Measurements from ENCODE around the gene HBS1L. TPM values are rescaled to one million over a fixed set of nuclear protein-coding genes. Genes with fewer than 3 reads are reported as not detected.

Gene HBS1L
- total RNA-seq, 1 experiment from 2014 or later = 126 TPM

DNA sequence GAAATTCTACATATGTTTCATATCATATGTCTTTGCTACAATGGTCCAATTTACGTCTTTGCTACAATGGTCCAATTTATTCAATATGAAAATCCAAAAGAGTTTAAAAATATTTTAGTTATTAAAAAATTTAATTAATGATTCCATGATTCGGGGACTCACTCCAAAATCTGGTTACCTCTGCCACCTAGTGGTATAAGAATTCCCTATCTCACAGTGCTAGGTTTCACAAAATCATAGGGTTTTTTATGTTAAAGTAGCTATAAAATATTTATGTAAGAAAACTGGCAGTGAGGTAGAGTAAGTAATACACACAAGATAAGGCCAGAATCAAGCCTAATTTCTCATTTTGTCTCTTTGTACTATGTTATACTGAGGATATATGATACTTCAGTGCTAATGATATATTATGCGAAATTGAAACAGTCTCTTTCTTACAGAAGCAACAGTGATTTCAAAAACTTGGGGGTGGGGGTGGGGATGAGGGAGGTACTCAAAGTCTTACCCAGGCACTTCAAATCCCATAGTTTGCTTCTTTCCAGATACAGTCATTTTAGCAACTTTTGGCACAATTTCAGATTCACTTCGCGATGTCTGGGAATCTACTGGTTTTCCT, 52.3 kb downstream of the HBS1L start:
- DNase-seq (ENCODE audit: low read depth) = no peak

DNA sequence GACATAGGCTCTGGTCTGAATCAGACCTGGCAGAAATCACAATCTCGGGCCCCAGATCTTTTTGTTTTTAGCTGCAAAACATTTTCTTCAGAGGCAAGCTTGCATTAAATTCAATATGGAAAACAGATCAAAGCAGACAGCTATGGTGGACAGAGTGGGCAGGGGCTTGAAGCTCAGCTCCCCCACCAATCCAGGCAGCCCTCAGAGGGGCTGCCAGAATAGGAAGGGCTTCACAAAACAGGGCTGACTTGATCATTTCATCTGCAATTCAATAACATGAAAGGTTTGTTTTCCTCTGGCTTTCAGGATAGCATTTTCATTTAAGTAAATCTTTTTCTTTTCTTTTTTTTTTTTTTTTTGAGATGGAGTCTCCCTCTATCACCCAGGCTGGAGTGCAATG, 55.5 kb downstream of the HBS1L start:
- DNase-seq (ENCODE audit: low read depth) = no peak

DNA sequence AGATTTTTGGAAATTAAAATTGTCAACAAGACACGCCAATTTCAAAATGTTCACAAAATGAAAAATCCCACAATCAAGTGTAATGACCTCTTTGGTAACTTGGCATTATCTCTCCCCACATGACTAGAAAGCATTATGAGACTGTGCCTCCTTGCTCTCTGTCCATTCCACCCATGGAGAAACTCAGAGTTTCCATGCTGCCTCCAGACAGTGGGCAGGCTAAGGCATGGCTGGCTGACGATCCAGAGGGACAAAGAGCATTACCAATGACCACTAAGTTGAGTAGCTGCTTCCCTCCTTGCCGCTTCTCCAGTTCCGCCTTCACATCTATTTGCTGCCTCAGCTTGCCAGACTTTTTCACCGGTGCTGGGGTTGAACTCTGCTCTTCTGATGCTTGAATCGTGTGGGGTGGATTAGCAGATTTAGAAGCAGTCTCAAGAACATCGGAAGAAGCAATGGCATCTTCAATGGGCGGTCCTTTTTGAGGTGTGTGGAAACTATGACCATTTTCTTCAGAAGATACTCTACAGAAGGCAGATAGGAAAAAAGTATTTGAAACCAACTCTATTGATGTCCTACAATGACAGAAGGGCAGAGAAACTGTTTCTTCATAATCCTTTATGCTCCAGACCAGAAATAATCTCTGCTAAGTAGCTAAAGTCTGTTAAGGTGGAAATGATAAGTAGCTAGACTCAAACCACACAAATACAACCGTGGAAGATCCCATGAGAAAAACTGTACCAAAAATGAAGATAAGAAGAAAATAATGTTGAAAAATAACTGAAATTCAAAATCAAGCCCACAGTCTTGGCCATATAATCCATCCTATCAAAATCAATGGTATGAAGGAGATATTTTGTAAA, 57.3 kb downstream of the HBS1L start:
- DNase-seq (ENCODE audit: low read depth) = no peak

DNA sequence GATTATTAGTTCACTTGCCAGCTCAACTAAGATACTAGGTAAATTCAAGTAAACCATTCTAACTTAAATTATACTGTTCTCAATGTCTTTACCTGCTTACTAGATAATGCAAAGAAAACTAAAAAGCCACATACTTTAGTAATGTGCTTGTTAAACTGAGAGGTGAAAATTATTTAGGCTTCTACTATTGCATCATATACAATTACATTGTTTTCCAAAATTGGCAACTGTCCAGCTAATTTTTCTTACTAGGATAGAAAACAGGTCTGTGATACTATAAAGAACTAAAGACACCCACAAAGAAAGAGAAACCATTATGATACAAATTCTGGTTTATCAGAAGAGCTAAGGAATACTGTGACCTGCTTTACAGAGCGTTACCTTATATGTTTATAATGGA, 59.1 kb downstream of the HBS1L start:
- DNase-seq (ENCODE audit: low read depth) = no peak

DNA sequence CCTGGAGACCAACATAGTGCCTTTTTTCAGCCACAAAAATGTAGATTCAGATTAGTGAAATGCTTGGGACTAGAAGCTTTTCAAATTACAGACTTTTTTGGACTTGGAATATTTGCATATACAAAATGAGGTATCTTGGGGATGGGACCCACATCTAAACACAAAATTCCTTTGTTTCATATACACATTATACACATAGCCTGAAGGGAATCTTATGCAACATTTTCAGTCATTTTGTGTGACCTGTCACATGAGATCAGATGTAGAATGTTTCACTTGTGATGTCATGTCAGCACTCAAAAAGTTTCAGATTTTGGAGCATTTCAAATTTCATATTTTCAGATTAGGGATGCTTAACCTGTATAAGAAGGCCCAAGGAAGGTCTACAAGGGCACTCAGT, 60.2 kb downstream of the HBS1L start:
- no peak for DNase-seq (ENCODE audit: low read depth)

DNA sequence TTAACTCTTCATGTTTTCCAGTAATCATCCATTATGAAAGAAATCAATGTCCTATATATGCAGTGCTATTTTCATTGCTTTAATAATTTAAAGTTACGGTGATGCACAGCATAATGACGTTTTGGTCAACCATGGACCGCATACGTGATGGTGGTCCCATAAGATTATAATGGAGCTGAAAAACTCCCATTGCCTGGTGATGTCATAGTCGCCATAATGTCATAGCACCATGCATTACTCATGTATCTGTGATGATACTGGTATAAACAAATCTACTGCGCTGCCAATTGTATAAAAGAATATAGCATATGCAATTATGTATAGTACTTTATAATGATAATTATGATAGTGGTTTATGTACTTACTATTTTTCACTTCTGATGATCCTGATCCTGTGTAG, 62.5 kb downstream of the HBS1L start:
- no peak for DNase-seq (ENCODE audit: low read depth)

DNA sequence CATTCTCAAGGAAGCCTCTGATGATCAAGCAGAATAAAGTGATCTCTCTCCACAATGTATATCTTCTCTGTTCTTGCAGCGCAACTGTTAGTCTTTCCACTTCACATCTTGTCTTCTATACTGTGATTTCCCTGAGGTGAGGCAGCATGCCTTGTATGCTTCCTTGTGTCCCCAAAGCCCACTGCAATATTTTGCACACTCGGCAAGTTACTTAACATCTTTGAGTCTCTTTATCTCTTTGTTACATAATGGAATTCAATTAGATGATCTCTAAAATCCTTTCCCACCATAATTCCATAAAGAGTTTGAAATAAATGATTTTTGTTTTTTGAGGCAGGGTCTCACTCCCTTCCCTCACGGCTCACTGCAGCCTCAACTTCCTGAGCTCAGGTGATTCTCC, 64.4 kb downstream of the HBS1L start:
- no peak for DNase-seq (ENCODE audit: low read depth)

DNA sequence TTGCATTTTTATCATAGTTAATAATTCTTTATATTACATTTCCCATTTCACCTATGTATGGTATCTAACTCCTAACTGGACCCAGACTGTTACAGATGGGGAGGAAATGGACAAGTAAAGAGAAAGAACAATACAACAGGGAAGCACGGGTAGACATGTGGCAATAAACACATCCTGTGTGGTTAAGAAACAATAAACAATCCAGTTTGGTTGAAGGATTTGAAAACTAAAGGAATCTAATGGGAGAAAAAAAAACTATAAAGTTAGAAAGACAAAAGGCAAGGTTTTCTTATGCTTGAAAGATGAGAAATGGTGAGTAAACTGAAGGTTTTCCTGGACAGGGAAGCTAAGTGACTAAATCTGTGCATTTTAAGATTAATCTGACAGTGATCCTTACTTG, 69.8 kb downstream of the HBS1L start:
- peak; percentile 15 for DNase-seq (ENCODE audit: low read depth)

DNA sequence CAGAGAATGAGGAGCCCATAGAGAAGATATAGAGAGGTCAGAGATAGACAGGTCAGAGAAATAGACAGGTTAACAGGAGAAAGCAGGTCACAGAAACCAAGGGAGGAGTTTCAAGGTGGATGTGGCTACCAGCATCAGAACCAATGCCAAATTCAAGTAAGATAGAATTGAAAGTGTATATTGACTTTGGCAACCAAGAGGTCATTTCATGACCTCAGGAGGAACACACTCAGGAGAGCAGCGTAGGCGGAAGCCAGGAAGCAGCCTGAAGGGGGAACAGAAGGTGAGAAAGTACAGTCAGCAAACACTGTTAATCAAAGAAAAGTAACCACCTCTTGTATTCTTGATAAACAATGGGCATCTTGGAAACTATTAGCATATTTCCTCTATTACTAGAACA, 70.8 kb downstream of the HBS1L start:
- no peak for DNase-seq (ENCODE audit: low read depth)

DNA sequence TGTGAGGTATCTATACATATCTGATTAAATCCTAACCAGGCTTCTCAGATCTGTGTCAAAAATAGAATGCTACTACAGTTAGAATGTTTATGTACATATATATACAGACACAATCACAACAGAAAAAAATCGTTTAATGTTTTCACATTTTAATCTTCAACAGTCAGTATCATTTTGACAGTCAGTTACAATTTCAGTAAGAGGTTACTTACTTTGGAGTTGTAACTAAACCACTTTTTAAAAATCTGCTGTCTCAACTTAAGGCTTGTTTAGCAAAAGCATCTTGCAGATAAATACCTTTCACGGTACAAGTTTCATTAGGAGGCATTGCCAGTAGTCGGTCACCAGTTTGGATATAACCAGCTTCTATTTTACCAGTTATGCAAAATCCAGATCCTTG, 72.5 kb downstream of the HBS1L start:
- no peak for DNase-seq (ENCODE audit: low read depth)

DNA sequence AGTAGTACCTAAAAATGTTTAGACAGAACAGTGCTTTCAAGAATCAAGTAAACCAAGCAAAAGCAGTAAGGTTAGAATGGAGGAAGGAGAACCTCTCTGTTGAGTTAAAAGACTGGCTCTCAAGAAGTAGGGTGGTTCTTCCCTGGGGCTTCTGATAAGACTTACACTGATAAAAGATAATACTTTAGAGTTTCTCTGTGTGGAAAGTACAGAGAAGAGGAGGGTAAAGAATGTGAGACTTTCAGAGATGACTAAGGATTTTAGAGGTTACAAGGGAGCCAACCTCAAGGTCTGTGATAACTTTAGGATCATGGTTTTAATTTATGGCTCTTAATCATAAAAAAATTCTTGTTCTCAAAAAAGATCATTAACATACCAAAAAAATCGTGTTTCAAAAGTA, 73.8 kb downstream of the HBS1L start:
- DNase-seq (ENCODE audit: low read depth) = no peak

DNA sequence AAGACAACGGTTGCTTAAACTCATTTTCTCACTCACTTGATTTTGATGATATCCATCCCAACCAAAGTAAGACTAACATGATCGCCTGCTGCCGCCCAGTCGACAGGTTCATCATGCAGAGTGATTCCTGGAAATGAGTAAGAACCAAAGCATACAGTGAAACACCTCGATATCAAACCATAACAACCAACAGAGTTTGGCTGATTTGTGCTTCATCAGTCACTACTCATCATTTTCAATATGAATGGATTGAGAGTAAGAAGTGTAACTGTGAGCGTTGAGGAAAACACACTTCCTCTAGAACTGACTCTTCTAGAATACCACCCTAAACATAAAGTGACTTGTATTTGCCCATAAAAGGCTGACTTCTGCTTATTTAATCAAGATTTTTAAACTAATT, 75.5 kb downstream of the HBS1L start:
- no peak for DNase-seq (ENCODE audit: low read depth)

DNA sequence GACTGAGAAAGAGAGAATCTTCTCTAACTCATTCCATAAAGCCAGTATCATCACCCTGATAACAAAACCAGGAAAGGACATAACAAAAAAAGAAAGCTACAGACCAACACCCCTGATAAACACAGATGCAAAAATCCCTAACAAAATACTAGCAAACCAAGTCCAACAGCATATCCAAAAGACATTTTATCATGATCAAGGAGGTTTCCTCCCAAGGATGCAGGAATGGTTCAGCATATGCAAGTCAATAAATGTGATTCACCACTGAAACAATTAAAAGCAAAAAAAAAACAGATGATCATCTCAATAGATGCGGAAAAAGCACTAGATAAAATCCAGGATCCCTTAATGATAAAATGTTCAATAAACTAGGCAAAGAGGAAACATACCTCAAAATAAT, 80.3 kb downstream of the HBS1L start:
- no peak for DNase-seq (ENCODE audit: low read depth)

DNA sequence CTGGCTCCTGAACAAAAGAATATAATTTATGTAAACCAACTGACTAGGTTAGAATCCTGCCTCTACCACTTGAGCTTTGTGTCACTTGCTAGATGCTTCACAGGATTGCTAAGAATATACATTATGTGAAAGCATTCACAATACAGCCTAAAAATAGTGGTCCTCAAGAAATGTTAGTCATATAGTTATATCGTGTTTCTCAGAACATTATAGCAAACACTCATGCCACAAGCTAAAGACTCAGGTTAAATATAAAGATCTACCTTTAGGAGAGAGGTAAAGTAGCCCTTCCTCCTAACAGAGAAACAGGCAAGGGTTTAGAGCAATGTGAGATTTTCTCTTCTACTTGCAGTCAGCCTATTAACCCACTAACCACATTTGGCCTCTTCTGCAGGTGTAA, 86.9 kb downstream of the HBS1L start:
- DNase-seq (ENCODE audit: low read depth) = no peak

DNA sequence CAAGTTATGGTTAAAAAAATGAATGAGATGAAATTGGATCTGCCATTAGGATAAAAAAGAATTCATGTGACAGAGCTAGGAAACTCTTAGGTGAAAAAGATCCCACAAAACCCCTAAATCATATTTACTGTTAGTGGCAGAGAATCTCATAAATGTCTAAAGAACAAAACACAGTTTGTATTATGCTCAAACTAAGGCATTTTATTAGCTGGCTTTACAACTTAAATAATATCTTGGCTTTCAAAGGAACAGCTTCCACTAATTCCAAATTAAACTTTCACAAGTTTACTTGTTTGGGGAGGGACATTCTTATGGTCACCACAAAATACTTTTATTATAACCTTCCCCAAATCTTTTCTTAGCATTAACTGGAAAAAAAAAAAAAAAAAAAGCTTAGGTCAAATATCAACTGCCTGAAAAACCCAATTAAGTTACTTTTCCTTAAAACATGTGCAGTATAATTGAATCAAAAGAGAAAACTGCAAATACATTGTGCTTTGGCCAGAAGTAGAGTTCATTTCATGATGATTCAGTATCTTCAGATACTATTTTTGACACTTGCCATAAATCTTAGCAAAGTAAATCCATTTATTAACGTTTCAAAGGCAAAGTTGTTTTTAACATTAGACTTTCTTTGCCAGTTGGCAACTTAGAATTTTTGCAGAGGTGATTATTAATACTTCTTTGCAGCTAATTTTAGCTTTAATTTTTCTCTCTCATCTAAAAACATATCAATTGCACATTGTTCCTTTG, 90.0 kb downstream of the HBS1L start:
- no peak for DNase-seq (ENCODE audit: low read depth)

DNA sequence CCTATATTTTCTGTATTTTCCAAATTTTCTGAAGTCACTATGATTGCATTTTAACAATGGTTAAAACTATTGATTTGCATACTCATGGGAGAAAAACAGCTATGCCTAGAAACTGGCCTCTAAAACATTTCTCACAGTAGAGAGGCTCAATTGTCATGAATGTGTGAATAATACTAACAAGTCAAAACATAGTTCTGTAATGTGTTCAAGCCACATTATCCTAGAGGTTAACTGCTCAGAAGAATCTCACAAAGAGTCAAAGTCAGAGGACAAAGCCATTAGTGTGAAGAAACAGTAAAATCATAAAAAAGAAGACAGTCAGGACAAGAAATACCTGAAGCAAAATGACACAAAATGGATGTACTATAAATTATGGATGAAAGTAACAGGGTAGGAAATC, 92.2 kb downstream of the HBS1L start:
- no peak for DNase-seq (ENCODE audit: low read depth)

DNA sequence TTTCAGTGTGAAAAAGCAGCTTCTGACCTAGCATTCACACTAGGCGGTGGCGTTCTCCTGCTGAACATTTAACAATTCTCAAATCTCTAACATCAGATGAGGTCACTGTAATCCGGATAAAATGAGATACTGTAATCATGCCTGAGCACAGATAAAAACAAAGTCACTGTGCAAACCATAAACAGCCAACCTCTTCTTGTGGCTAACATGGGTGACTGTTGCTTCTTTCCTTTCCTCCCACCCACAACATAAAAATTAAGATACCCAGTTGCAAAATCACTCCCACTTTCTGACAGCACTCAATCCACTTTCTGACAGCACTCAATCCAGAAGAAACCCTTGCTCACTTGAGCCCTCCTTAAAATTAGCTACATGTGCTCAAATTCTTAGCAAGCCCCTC, 93.3 kb downstream of the HBS1L start:
- no peak for DNase-seq (ENCODE audit: low read depth)

DNA sequence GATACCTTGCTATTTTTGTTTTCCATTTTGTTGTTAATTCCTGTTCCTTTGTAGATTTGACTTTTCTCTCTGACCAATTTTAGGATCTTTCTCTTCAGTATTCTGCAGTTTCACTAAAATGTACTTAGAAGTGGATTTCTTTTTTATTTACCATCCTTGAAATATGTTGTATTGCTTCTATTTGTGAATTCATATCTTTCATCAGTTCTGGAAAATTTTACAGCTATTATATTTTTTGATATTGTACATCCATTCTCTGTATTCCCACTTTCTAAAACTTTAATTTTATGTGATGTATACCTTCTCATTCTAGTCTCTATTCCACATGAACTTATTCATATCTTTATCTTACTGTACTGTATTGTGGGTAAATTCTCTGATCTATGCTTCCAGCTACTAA, 95.0 kb downstream of the HBS1L start:
- no peak for DNase-seq (ENCODE audit: low read depth)

DNA sequence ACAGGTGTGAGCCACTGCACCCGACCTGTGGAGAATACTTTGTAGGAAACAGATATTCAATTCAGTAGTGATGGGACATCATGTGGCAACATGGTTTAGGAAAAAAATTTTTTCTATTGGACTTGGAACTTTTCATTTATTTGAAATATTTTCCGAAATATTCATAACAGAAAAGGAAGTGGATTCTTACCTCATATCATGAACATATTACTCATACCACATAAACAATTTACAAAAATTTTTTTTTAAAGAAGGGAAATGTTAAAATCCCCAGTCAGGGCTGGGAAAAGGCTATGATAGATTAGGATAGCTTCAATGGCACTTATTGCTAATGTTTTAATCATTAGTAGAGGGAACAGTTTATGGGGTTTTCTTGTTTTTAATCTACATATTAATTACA, 97.9 kb downstream of the HBS1L start:
- no peak for DNase-seq (ENCODE audit: low read depth)

DNA sequence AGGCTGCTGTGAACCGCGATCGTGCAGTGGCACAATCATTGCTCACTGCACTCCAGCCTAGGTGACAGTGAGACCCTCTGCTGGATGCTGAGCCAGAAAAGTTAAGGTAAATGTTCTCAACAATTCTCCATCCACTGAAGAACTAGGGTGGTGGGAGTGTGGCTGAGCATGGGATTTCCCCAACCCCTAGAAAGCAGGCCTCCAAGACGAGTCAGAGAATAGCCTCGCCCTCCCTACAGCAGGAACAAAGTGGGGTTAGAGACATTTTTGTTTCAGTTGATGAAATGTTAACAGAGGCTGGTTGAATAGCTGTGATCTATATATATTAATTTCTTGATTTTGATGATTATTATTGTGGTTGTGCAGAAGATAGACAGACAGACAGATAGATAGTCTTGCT, 98.6 kb downstream of the HBS1L start:
- DNase-seq (ENCODE audit: low read depth) = no peak

DNA sequence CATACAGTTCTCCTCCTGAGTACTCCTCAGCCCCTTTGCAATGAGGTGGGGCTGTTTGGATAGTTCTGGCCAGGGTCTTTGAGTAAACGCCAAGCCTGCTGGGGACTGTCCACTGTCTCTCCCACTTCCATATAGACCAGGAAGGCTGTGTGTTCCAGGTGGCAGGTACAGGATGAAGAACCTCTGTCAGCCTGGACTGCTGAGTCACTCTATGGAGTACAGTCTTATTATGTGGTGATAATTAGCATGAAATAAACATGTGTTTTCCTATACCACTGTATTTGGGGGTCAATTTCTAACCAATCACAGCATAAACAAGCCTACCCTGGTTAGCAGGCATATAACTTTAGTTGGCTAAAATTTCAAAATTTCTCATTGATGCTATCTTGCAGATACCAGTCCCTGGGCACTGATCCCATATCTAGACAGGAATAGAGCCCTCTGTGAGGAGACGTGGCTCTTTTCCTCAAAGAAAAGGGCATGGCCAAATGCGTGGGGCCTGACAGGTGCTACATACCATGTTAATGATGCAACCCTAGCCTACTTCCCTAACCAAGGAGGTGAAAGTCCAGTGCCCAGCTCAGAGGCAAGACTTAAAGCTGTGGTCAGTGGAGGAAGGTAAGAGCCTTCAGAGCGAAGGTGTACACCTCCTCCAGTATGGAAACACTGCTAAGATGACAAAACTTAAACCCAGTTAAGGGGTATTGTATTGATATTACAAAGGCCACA, 100.2 kb downstream of the HBS1L start:
- no peak for DNase-seq (ENCODE audit: low read depth)
